GM19099 (cell line): Measurements from ENCODE around the gene GFRA1.

Source experiments
- POLR2A ChIP-seq: IDR thresholded peaks from 3 replicates; pipeline ENCODE4 v1.6.1; 2011; ENCODE audit warnings: low read depth; ENCODE audit not compliant: insufficient read length; ENCODE audit errors: extremely low read depth

The GFRA1 gene

GRCh38 chr10:116056445-116057293, 216.3 kb downstream of the GFRA1 start:
- no peak for TF ChIP-seq POLR2A

- TF ChIP-seq POLR2A = no peak
Observed at GRCh38 chr10:116055917-116056252, 217.1 kb downstream of the GFRA1 start.

- no peak for TF ChIP-seq POLR2A
Observed at GRCh38 chr10:116055252-116055916, 217.6 kb downstream of the GFRA1 start.

- no peak for TF ChIP-seq POLR2A
Observed at GRCh38 chr10:116053910-116054309, 219.1 kb downstream of the GFRA1 start.

GRCh38 chr10:116049974-116050304, 223.1 kb downstream of the GFRA1 start:
- no peak for TF ChIP-seq POLR2A

GRCh38 chr10:116049158-116049973, 223.6 kb downstream of the GFRA1 start:
- no peak for TF ChIP-seq POLR2A

- no peak for TF ChIP-seq POLR2A
Observed at GRCh38 chr10:116045366-116046356, 227.3 kb downstream of the GFRA1 start.

- no peak for TF ChIP-seq POLR2A
Observed at GRCh38 chr10:116044801-116045248, 228.2 kb downstream of the GFRA1 start.

- no peak for TF ChIP-seq POLR2A
Observed at GRCh38 chr10:116043861-116044260, 229.1 kb downstream of the GFRA1 start.

- TF ChIP-seq POLR2A = no peak
Observed at GRCh38 chr10:116043304-116043703, 229.7 kb downstream of the GFRA1 start.

- no peak for TF ChIP-seq POLR2A
Observed at GRCh38 chr10:116041948-116042347, 231.1 kb downstream of the GFRA1 start.

GRCh38 chr10:116039612-116040011, 233.4 kb downstream of the GFRA1 start:
- no peak for TF ChIP-seq POLR2A

GRCh38 chr10:116038259-116038658, 234.7 kb downstream of the GFRA1 start:
- TF ChIP-seq POLR2A = no peak

- TF ChIP-seq POLR2A = no peak
Observed at GRCh38 chr10:116030576-116030975, 242.4 kb downstream of the GFRA1 start.
